Limb (tissue), 2 donors: Measurements from ENCODE around the gene LAMC2.

ENCODE experiments used
- DNase-seq, 2 donors: peaks; one replicate each; pipeline ENCODE4 v3.0.0-alpha.2; 2016; ENCODE audit errors: extremely low spot score in 2 of 2

The LAMC2 gene

GRCh38 chr1:183168308-183168707 is 17.8 kb upstream of the LAMC2 start:
- DNase-seq, result no peak

DNA sequence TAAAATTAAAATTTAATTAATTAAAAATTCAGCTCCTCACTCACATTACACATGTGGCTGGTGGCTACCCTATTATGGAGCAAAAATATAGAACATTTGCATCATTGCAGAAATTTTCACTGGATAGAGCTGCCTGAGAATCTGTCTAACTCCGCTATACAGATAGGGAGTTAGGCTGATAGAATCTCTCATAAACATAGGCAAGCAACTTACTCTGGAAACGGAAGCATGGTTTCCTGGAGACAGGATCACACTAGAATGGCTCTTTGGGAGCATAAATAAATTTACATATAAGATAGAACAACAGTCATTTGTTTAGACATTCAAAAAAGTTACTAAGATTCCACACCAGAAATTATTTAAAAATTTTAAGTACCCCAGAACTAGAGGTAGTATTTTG is 12.2 kb upstream of the LAMC2 start:
- DNase-seq, result no peak

GRCh38 chr1:183175631-183176030 is 10.4 kb upstream of the LAMC2 start:
- DNase-seq, result no peak

GRCh38 chr1:183178545-183178944 is 7.5 kb upstream of the LAMC2 start:
- DNase-seq, result no peak

- no peak for DNase-seq
These were observed 7.0 kb upstream of the LAMC2 start for GRCh38 chr1:183179033-183179432.

GRCh38 chr1:183180218-183180617 is 5.8 kb upstream of the LAMC2 start:
- DNase-seq, result peak; percentile 42 to 89

DNA sequence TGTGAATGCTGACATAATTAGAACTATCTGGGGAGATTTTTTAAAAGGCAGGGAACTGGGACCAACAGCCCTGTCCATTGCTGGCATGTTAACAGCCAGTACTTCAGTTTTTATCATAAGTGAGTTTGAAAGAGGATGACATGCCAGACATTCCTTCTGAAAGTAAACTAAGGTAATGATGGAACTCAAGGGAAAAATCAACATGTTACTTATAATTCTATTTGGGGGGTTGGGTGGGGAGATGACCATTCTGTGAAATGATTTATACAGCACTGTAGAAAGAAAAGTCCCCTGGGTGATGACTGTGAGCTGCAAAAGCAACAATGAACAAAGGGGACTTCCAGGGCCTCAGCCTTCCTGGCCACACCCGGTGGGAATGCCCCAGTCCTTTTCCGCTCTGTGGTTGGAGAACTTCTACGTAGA is 5.4 kb upstream of the LAMC2 start:
- no peak for DNase-seq

DNA sequence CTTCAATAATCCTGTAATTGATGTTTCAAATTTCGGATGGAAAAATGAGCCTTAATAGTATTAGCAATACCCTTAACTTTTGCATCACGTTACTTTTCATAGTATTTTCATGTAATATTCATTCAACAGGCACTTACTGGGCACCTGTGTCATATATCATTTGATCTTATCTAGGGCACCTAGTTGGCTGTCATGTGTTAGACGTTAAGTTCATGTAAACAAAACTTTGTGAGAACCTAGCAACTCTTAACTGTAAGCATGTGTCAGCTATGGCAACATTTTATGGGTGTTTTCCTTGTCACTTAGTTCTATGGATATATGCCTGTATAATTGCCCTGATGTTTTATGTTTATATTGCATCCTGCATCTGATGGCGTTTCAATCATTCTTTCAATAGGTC is 777 bp downstream of the LAMC2 start:
- no peak for DNase-seq

DNA sequence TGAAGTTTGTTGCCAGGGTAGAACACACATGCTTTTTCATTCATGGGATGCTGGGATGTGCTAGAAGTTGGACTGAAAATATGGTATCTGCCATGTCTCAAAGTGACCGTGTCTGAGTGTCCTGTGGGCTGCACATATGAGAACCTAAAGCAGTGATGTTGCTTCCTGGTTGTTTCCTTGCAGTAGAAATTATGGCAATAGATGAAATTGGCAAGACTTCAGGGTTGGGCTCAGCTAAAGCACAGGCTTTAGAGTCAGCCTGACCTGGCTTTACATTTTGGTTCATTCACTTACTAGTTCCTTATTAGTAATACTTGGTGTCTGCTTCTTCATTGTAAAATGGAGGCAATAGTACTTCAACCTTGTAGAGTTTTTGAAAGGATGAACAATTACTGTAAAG is 2.2 kb downstream of the LAMC2 start:
- no peak for DNase-seq

DNA sequence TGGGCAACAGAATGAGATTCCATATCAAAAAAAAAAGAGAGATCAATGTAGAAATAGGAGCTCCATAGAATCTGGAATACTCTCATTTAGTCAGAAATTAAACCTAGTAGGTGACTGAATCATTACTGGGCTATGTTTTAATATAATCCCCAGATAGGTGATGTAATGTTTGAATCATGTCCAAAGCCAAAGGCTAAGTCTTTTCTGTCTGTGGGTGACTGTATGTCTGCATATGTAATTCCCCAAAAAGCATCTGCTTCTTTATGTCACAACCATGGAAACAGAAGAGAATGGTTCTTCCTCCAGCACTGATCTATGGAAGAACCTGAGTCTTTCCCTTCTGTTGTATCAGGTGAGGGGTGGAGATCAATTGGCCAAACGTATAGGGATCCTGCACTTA is 5.8 kb downstream of the LAMC2 start:
- peak in 1 of 2 donors; percentile 60 for DNase-seq

- DNase-seq, result no peak
These were observed 8.0 kb downstream of the LAMC2 start for GRCh38 chr1:183193963-183194525.

GRCh38 chr1:183194527-183195141 is 8.6 kb downstream of the LAMC2 start:
- no peak for DNase-seq

GRCh38 chr1:183195142-183195574 is 9.1 kb downstream of the LAMC2 start:
- no peak for DNase-seq

DNA sequence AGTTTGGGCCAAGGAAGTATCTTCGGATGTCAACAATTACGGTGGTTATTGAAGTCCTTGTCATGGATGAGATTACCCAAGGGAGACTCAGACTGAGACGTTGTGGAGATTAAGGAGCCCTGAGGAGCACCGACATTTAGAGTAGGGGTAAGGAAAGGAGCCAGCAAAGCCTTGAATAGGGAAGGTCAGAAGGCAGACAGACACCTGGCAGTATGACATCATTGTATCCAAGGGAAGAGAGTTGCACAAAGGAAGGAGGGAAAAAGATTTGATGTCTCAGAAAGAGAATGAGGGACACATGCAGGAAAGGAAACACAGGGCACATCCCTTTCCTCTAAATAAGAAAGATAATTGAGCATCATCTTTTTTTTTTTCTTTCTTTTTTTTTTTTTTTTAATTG is 11.7 kb downstream of the LAMC2 start:
- DNase-seq, result no peak

GRCh38 chr1:183198463-183198862 is 12.4 kb downstream of the LAMC2 start:
- DNase-seq, result peak; percentile 45 to 51

- DNase-seq, result no peak
These were observed 13.2 kb downstream of the LAMC2 start for GRCh38 chr1:183199304-183199703.

DNA sequence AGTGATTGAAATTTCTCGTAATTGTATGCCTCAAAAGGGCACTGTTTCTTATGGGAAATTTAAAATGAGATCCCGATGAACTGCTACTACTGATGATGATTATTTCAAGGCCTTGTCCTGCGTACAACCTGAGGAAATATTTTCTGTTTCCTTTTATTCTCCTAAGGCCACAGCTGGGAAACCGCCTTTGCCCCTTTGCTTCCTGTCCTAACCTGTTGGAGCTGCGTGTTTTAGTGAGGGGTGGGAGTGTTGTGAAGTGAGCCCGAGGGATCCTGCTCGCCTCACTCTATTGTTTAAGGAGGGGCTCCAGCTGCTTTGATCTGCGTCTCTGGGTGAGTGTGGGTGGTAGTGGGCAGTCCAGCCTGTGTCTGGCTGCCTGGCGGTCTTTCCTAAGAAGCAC is 14.4 kb downstream of the LAMC2 start:
- no peak for DNase-seq

GRCh38 chr1:183203094-183203493 is 17.0 kb downstream of the LAMC2 start:
- no peak for DNase-seq

- peak in 1 of 2 donors; percentile 86 for DNase-seq
These were observed 19.2 kb downstream of the LAMC2 start for GRCh38 chr1:183205196-183205781.

DNA sequence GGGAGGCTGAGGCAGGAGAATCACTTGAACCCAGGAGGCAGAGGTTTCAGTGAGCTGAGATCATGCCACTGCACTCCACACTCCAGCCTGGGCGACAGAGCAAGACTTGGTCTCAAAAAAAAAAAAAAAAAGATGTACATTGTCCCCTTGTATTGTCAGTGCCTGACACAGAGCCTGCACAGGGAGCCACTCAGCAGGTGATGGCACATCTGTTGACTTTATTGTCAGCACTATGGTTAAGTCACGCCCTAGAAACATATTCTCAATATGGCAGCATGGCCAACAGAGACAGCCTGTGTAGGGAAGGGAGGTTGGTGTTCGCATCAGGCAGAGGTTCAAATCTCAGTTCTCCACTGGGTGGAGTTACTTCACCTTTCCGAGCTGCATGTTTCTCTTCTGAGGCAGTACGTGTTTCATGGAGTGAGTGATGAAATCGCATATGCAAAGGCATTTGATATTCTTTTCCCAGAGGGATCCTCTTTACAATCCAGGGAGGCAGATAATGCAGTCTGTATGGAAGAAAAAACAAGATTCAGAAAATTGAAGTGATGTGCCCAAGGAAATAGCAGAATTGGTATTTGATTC is 20.6 kb downstream of the LAMC2 start:
- no peak for DNase-seq

DNA sequence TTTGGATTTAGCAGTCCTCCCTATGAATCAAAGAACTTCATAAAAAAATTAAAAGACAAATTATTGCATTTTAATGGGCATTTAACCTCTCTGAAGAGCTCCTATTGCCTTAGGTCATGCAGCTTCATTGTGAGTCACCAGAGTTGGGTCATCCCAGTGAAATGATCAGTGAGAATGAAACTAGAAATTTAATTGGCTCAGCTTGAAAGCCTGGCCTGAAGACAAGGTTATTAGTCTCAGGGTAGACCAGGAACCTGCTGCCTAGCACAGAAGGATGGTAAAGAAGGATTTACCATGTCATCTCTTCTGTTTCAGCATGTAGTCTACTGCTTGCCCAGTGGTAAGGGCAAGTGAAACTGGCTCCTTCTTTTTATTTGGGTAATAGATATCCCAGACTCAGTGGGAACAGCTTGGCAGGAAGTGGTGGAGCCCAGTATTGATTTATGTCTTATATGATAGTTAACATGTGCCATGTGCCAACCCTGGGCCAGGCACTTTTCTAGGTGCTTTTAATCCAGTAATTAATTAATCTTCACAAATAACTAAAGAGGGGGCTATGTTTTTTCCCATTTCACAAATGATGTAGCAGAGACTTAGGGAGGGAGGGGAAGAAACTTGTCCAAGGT is 23.6 kb downstream of the LAMC2 start:
- no peak for DNase-seq

- DNase-seq, result no peak
These were observed 24.6 kb downstream of the LAMC2 start for GRCh38 chr1:183210681-183211080.
